GM18508 (cell line): Measurements from ENCODE around the gene MIS18BP1.

Source experiments
- ATAC-seq: cut with Tn5 transposase; IDR thresholded peaks from one replicate; pipeline ENCODE4 v1.9.1; 2021; ENCODE audit warnings: moderate number of reproducible peaks; ENCODE audit not compliant: insufficient read depth, unreplicated experiment

The MIS18BP1 gene

DNA sequence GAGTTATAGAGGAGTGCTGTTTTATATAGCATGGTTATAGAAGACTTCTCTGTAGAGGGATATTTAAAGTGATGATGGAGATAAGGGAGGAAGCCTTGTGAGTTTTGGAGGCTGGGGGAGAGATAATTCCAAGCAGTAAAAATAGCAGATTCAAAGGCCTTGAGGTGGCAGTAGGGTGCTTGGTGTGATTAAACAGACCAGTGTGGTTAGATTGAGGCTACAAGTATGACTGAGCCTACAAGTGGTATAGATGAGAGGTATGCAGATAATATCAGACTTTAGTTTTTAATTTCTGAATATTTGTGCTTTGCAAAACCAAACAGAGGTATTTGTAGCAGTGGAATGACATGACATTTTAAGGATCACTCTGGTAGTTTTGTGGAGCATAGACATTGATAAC lies 96.9 kb downstream of the MIS18BP1 start:
- no peak for ATAC-seq
